ENCODE results near the gene KMT2B. TPM values are rescaled to one million over a fixed set of nuclear protein-coding genes. Genes with fewer than 3 reads are reported as not detected.
A peak's percentile ranks its signal among the peaks of the same experiment; 100 is the strongest.

KMT2B gene
- total RNA-seq, 1 experiment from 2014 or later: 66.6 TPM

DNA sequence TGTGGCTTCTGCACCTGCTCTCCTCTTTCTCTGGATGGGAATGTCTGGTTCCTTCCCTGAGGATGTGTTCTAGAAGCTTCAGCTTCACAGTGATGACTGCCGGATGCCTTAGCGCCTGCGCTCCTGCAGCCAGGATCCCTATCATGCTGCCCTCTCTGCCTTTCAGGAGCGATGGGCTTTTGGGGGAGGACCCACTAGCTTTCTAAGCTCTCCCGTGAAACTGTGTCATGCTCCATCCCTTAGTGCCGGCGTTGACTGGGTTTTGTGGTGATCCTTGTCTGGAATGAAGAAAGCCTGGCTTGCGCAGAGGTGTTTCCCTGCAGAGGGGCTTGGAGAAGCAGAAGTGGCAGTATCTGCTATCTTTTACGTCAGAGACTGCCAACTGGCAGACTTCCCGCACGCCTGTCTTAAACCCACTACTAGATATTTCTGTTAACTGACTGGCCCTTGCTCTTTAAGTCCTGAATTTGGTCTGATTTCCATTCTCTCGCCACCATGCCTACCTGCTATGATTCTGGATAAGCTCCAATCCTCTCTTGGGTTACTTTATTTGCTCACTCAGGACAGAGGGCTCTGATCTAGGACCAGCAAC is 3.8 kb upstream of the KMT2B start:
- Mint-ChIP-seq H3K4me3 (no peak overlapping the region), H3K9me3 (no peaks in the 10 kb centered on the region), H3K4me1 (peaks cover 41% of the 10 kb centered on the region), H3K27ac (0 out of 2 replicates have a peak overlapping the region, but pooled peaks have one; percentile 37), H3K27me3 (ENCODE audit: low read depth) (peaks cover 5% of the 10 kb centered on the region), H3K36me3 (no peaks in the 10 kb centered on the region)
- no peak for TF ChIP-seq GTF2I (CRISPR knock-in tag; conservative IDR thresholded peaks at IDR 0.05)
- no peak for TF ChIP-seq HMGXB4 (CRISPR knock-in tag; IDR thresholded peaks at IDR 0.05)
- ATAC-seq: no peak
- DNase-seq (ENCODE audit: low spot score): no peak
- POLR2A ChIA-PET: interaction anchor here (0.7 to 4.0 kb wide), 3 partner anchors 11 to 106 kb away, joined by 3 to 14 read pairs (median 3); partner anchors contain the start of gene ZBTB32
- CTCF ChIA-PET: interaction anchor here (0.9 to 2.7 kb wide), 7 partner anchors 11 to 204 kb away, joined by 3 to 16 read pairs (median 7); no protein-coding TSS in a partner anchor

- DNase-seq (ENCODE audit: low spot score) (peak; percentile 51), ATAC-seq (no peak)
- ChIA-PET CTCF (interaction anchor here (0.9 to 2.7 kb wide), 7 partner anchors 12 to 205 kb away, joined by 3 to 16 read pairs (median 4); no protein-coding TSS in a partner anchor), POLR2A (interaction anchor here (4.0 kb wide), 1 partner anchor 12 kb away, joined by 14 read pairs; the partner anchor contains the start of gene ZBTB32)
- Mint-ChIP-seq H3K27ac (no peak overlapping the region), H3K9me3 (no peaks in the 10 kb centered on the region), H3K36me3 (no peaks in the 10 kb centered on the region), H3K4me3 (peak overlapping the region; percentile 83), H3K4me1 (peaks cover 46% of the 10 kb centered on the region), H3K27me3 (ENCODE audit: low read depth) (no peaks in the 10 kb centered on the region)
- TF ChIP-seq NR1H2 (CRISPR knock-in tag; IDR thresholded peaks at IDR 0.05) (no peak), RORB (CRISPR knock-in tag; IDR thresholded peaks at IDR 0.05) (no peak), NR2C2 (CRISPR knock-in tag; IDR thresholded peaks at IDR 0.05) (no peak), ZNF423 (CRISPR knock-in tag; IDR thresholded peaks at IDR 0.05) (no peak), ZNF121 (CRISPR knock-in tag; IDR thresholded peaks at IDR 0.05) (no peak), PREB (CRISPR knock-in tag; IDR thresholded peaks at IDR 0.05; ENCODE audit: borderline replicate concordance) (no peak), EMX1 (CRISPR knock-in tag; IDR thresholded peaks at IDR 0.05) (no peak)
- TF ChIP-seq, protein P1, sequence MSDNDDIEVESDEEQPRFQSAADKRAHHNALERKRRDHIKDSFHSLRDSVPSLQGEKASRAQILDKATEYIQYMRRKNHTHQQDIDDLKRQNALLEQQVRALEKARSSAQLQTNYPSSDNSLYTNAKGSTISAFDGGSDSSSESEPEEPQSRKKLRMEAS (CRISPR knock-in tag; IDR thresholded peaks at IDR 0.05): peak; percentile 43; the same call in 1 of the 2 replicates
Measured at GRCh38 chr19:35714601-35715354, 3.0 kb upstream of the KMT2B start.

- ChIA-PET CTCF (interaction anchor here (1.3 to 2.7 kb wide), 6 partner anchors 13 to 205 kb away, joined by 3 to 16 read pairs (median 6); no protein-coding TSS in a partner anchor), POLR2A (interaction anchor here (4.0 kb wide), 1 partner anchor 12 kb away, joined by 14 read pairs; the partner anchor contains the start of gene ZBTB32)
- H3K9me3 Mint-ChIP-seq: no peaks in the 10 kb centered on the region
- H3K27ac Mint-ChIP-seq: no peak overlapping the region
- no peaks in the 10 kb centered on the region for H3K27me3 Mint-ChIP-seq (ENCODE audit: low read depth)
- DNase-seq (ENCODE audit: low spot score) (no peak), ATAC-seq (no peak)
- peaks cover 46% of the 10 kb centered on the region for H3K4me1 Mint-ChIP-seq
- peaks cover 3% of the 10 kb centered on the region for H3K36me3 Mint-ChIP-seq
- peak overlapping the region; percentile 83 for H3K4me3 Mint-ChIP-seq
- peak; percentile 8; the same call in 1 of the 2 replicates for TF ChIP-seq KAT7 (CRISPR knock-in tag; IDR thresholded peaks at IDR 0.05; ENCODE audit: borderline replicate concordance)
- TF ChIP-seq, protein P2, sequence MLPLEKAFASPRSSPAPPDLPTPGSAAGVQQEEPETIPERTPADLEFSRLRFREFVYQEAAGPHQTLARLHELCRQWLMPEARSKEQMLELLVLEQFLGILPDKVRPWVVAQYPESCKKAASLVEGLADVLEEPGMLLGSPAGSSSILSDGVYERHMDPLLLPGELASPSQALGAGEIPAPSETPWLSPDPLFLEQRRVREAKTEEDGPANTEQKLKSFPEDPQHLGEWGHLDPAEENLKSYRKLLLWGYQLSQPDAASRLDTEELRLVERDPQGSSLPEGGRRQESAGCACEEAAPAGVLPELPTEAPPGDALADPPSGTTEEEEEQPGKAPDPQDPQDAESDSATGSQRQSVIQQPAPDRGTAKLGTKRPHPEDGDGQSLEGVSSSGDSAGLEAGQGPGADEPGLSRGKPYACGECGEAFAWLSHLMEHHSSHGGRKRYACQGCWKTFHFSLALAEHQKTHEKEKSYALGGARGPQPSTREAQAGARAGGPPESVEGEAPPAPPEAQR (CRISPR knock-in tag; IDR thresholded peaks at IDR 0.05): no peak
Measured at GRCh38 chr19:35715355-35715809, 2.4 kb upstream of the KMT2B start.
